Upper lobe of left lung (tissue), 4 donors: ENCODE results near the gene OR52E5.

ENCODE experiments used
- CTCF ChIP-seq, 6 experiments: fragments of 450-650 bp in 4 of 6; fragments of 200-600 bp in 2 of 6; sonication (generic) in 2 of 6; IDR thresholded peaks; one replicate each; pipeline ENCODE4 v1.5.1; 2016 to 2019; ENCODE audit warnings: antibody characterized with exemption in 6 of 6
- EP300 ChIP-seq, 4 donors: sonication (generic); formaldehyde crosslinking; IDR thresholded peaks; one replicate each; pipeline ENCODE4 v1.5.1; 2017; ENCODE audit warnings: antibody characterized with exemption in 4 of 4, control low read depth in 2 of 4
- POLR2A ChIP-seq, 4 donors: fragments of 450-650 bp; IDR thresholded peaks; one replicate each; pipeline ENCODE4 v1.5.1; 2016 to 2017; ENCODE audit warnings: antibody characterized with exemption in 4 of 4, mild to moderate bottlenecking in 2 of 4
- POLR2AphosphoS5 ChIP-seq, 2 donors: sonication (generic); formaldehyde crosslinking; IDR thresholded peaks; one replicate each; pipeline ENCODE4 v1.5.1; 2017; ENCODE audit warnings: antibody characterized with exemption in 2 of 2

GRCh38 chr11:5940748-5941147 lies 47.7 kb downstream of the OR52E5 start:
- no peak for TF ChIP-seq POLR2AphosphoS5 (IDR thresholded peaks at IDR 0.05)
- TF ChIP-seq POLR2A (IDR thresholded peaks at IDR 0.05): no peak
- no peak for TF ChIP-seq CTCF (IDR thresholded peaks at IDR 0.05)
- no peak for TF ChIP-seq EP300 (IDR thresholded peaks at IDR 0.05)
